WTC11 (cell line): Measurements from ENCODE around the gene SMIM24.

Source experiments
- MAX ChIP-seq: sonication (generic); formaldehyde crosslinking; IDR thresholded peaks from 2 replicates; pipeline ENCODE4 v1.8.0; 2022; ENCODE audit warnings: mild to moderate bottlenecking, missing genetic modification reagents
- USF1 ChIP-seq: sonication (generic); formaldehyde crosslinking; IDR thresholded peaks from 2 replicates; pipeline ENCODE4 v1.8.0; 2022; ENCODE audit warnings: mild to moderate bottlenecking, missing genetic modification reagents
- ZNF138 ChIP-seq: sonication (generic); formaldehyde crosslinking; conservative IDR thresholded peaks from 2 replicates; pipeline ENCODE4 v1.8.1; 2022; ENCODE audit warnings: mild to moderate bottlenecking, moderate library complexity, missing genetic modification reagents
- ZSCAN18 ChIP-seq: fragments of 250-450 bp; sonication (Bioruptor Pico); IDR thresholded peaks from 2 replicates; pipeline ENCODE4 v2.1.2; 2022; ENCODE audit warnings: mild to moderate bottlenecking, moderate library complexity

GRCh38 chr19:3477951-3478350, 2.4 kb downstream of the SMIM24 start:
- TF ChIP-seq MAX (CRISPR knock-in tag) = no peak
- TF ChIP-seq USF1 = no peak
- TF ChIP-seq ZNF138 (CRISPR knock-in tag) = no peak
- no peak for TF ChIP-seq ZSCAN18 (CRISPR knock-in tag)
